22Rv1 (cell line): ENCODE results near the gene MEIS2.
A peak's percentile ranks its signal among the peaks of the same experiment; 100 is the strongest.

Source experiments
- H3K27ac ChIP-seq: fragments of 450-650 bp; 2 replicates; pipeline ENCODE4 v1.5.1; 2017
- CTCF ChIP-seq: fragments of 450-650 bp; IDR thresholded peaks from 2 replicates; pipeline ENCODE4 v1.5.1; 2017; ENCODE audit warnings: mild to moderate bottlenecking
- ZFX ChIP-seq: fragments of 450-650 bp; IDR thresholded peaks from 2 replicates; pipeline ENCODE4 v1.6.1; 2017; ENCODE audit warnings: antibody characterized with exemption, borderline replicate concordance

MEIS2 gene

DNA sequence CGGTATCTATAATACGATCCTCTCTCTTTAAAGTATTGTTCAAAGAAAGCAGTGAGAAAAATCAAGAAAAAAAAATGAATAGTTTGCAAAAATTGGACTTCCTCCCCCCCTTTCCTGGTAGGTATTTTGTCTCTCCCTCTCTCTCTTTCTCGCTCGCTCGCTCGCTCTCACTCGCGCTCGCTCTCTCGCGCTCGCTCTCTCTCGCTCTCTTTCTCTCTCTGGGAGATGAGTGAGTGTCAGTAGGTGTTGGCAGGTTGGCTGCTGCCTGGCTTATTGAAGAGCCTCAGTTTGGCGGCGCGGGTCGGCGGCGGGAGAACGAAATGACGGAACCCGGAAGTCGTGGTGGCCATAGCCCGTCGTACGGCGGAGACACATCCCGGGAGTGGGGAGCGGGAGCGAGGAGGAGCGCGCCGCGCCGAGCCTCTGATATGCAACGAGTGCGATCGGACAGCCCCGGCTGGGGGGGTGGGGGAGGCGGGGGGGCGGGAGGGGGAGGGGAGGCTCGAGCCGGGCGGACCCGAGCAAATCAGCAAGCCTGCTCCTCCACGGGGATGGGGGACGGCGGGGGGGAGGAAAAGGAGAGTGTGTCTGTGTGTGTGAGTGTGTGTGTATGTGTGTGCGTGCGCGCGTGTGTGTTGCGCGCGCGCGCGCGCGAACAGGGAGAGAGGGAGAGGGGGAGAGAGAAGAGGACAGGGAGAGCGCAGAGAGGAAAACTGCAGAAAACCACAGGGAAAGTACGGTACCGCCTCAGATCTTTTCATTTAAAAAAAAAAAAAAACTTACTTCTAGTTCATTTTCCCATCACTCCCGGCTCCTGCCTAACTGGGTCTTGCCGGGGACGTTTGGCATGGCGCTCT is at the start of gene MEIS2:
Gene MEIS2 (minus strand): TSS at position 441 of the 857 bp plus-strand sequence. CDS start 1,083 bp downstream, outside the sequence.
- H3K27ac ChIP-seq: peak within 1 kb of the TSS; percentile 71
- TF ChIP-seq ZFX (no peak), CTCF (no peak)

DNA sequence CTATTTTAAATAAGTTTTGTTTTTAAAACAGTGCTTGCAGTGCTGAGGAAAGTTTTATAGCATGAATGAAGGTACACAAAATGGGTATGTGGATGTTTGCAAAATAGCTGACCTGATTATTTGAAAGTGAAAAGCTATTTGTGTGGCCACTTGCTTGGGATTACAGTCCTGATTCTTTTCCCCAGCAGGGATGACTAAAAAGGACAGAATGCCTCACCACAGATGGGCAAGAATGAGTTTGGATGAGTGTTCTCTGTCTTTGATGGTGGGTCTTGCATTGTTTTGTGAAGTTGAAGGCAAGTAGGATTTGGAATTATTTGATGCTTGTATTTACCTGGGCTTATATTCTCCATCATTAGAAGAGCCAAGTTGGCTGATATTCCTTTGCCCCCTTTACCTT is 48.8 kb upstream of the MEIS2 start:
- H3K27ac ChIP-seq: no peak overlapping the region
- TF ChIP-seq CTCF (no peak), ZFX (no peak)

DNA sequence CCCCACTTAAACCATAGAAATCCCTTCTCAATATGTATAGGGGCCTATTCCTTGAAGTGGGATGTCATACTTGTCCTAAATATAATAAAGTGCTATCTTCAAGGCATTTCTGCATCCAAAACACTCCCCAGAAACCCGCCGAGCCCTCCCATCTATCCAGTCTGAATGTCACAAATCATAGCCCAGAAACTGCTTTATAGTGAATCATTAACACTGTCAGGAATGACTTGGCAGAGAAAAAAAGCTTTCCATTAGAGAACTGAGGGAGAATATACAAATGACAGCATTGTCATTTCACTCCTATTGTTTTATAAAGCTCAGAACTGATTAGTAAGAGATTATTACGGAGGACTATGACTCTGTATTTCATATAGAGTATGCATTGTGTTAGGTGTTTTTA is 48.4 kb upstream of the MEIS2 start:
- no peak overlapping the region for H3K27ac ChIP-seq
- TF ChIP-seq CTCF (no peak), ZFX (no peak)

DNA sequence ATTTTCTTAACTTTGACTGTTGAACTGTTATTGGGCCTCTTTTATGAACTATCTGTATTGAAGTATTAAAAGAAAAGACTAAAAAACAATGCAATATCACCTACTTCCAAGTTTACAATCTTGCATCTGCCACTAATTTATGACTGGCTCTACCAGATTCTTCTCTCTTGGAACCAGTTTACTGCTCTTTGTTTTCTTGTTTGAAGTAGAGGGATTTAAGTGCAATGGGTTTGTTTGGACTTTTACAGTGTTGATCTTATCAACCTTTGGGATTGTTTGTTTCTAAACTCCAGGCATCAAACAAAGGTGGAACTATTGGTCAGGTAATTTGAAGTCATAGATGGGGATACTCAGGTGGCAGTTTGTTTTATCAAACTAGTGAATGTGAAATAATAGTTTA is 43.0 kb upstream of the MEIS2 start:
- no peak overlapping the region for H3K27ac ChIP-seq
- TF ChIP-seq CTCF: no peak
- TF ChIP-seq ZFX: no peak

GRCh38 chr15:37142371-37142770 is 42.0 kb upstream of the MEIS2 start:
- no peak overlapping the region for H3K27ac ChIP-seq
- TF ChIP-seq ZFX: no peak
- TF ChIP-seq CTCF: no peak

- TF ChIP-seq ZFX: no peak
- TF ChIP-seq CTCF: no peak
- H3K27ac ChIP-seq: no peak overlapping the region
Observed at GRCh38 chr15:37140531-37141058, 40.2 kb upstream of the MEIS2 start.

DNA sequence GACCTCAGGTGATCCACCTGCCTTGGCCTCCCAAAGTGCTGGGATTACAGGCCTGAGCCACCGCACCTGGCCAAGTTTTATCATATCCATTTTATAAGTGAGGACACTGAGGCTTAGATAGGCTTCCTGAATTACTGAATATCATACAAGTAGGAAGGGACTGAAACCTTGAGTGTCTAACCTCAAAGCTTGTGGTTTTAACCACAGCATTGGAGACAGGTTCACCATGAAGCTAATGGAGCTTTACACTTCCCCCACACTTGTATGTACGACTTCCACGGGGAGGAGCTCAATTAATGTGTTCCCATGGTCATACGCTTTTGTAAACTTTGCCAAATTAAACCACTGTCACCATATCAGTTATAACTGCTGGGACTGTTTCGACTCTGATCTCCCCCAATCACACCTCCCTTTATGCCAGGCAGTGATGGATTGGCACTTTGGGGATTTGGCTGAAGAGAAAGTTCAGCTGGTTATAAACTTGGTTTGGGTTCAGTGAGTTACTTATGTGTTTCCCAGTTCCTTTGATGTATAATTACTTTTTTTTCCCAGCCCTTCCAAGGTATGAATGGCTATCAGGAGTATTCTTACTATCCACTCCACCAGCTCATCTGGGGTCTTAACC is 38.4 kb upstream of the MEIS2 start:
- no peak overlapping the region for H3K27ac ChIP-seq

More for the DNA sequence above, 38.4 kb upstream of the MEIS2 start:
- no peak for TF ChIP-seq ZFX
- TF ChIP-seq CTCF: no peak
